Activated T-cell treated with anti-CD3 and anti-CD28 coated beads for 4 hours (primary cell): ENCODE measurements around the gene TPM3.
"Not testable (repeated sequence)": the region's sequence is repeated elsewhere in the genome, so short reads cannot be mapped to it uniquely, and the experiment has no call there.

Source experiments
- DNase-seq: peaks from one replicate; pipeline ENCODE4 v3.0.0-alpha.2; 2020

Gene TPM3

GRCh38 chr1:154191990-154192461, at the start of gene TPM3:
TPM3 (minus strand) TSS chr1:154192100; CDS start chr1:154192018, 82 bp downstream.
- DNase-seq, result no peak

GRCh38 chr1:154240294-154240833, 48.5 kb upstream of the TPM3 start:
- no peak for DNase-seq

- DNase-seq, result no peak
Measured at GRCh38 chr1:154239491-154239890, 47.6 kb upstream of the TPM3 start.

- no peak for DNase-seq
Measured at GRCh38 chr1:154237880-154238506, 46.1 kb upstream of the TPM3 start.

- no peak for DNase-seq
Measured at GRCh38 chr1:154237435-154237834, 45.5 kb upstream of the TPM3 start.

GRCh38 chr1:154236855-154237254, 45.0 kb upstream of the TPM3 start:
- DNase-seq, result no peak

- not testable (repeated sequence) for DNase-seq
Measured at GRCh38 chr1:154233127-154233526, 41.2 kb upstream of the TPM3 start.

GRCh38 chr1:154231112-154231511, 39.2 kb upstream of the TPM3 start:
- DNase-seq, result not testable (repeated sequence)

GRCh38 chr1:154225370-154225769, 33.5 kb upstream of the TPM3 start:
- no peak for DNase-seq

GRCh38 chr1:154223621-154224020, 31.7 kb upstream of the TPM3 start:
- DNase-seq, result no peak

GRCh38 chr1:154222918-154223317, 31.0 kb upstream of the TPM3 start:
- DNase-seq, result no peak

- no peak for DNase-seq
Measured at GRCh38 chr1:154222518-154222917, 30.6 kb upstream of the TPM3 start.

GRCh38 chr1:154221278-154222001, 29.5 kb upstream of the TPM3 start:
- peak; percentile 70 for DNase-seq

GRCh38 chr1:154220970-154221277, 29.0 kb upstream of the TPM3 start:
- DNase-seq, result no peak

GRCh38 chr1:154220071-154220969, 28.4 kb upstream of the TPM3 start, which contains the start of gene UBAP2L:
UBAP2L (plus strand) TSS chr1:154220955; CDS start chr1:154225124, 4,169 bp downstream.
- DNase-seq, result peak; percentile 95

- DNase-seq, result no peak
Measured at GRCh38 chr1:154219541-154219940, 27.6 kb upstream of the TPM3 start.

- DNase-seq, result no peak
Measured at GRCh38 chr1:154218545-154218944, 26.6 kb upstream of the TPM3 start.

- no peak for DNase-seq
Measured at GRCh38 chr1:154213274-154213673, 21.4 kb upstream of the TPM3 start.

- DNase-seq, result no peak
Measured at GRCh38 chr1:154212083-154212482, 20.2 kb upstream of the TPM3 start.

GRCh38 chr1:154208677-154209388, 16.9 kb upstream of the TPM3 start:
- DNase-seq, result no peak

- DNase-seq, result no peak
Measured at GRCh38 chr1:154207262-154207661, 15.4 kb upstream of the TPM3 start.

- DNase-seq, result no peak
Measured at GRCh38 chr1:154206196-154206595, 14.3 kb upstream of the TPM3 start, which contains the start of gene CFAP141. CFAP141 (minus strand) TSS chr1:154206333; CDS start chr1:154206307, 26 bp downstream.
